HL-60/S4 (cell line): ENCODE data around the gene RAI14.

ENCODE experiments used
- in situ Hi-C: fragments of 300-500 bp; cut with MboI; formaldehyde crosslinking; loops from 2 replicates; pipeline ENCODE4 v1.14.3; 2022; ENCODE audit warnings: low sequenced_read_pairs

The RAI14 gene

DNA sequence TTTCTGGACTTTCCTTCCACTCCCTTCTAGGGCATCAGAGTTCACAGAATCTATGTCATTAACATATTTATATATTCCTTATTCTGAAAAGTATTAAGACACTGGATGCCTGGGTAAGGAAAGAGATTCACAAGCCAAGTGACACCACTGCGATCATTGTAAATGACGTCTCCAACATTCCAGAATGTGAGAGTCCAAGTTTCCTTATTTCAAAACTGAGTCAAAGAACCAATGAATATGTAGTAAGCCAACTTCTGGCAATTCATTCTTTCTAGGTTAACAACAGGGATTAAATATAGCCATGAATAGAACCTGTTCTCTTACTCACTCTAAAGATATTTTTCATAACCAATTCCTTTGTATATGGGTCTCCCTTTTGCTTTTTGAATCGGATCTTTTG, 18.1 kb downstream of the RAI14 start:
- in situ Hi-C loops: no loop called here

- in situ Hi-C loops: no loop called here
Observed at GRCh38 chr5:34675857-34676256, 19.7 kb downstream of the RAI14 start.

DNA sequence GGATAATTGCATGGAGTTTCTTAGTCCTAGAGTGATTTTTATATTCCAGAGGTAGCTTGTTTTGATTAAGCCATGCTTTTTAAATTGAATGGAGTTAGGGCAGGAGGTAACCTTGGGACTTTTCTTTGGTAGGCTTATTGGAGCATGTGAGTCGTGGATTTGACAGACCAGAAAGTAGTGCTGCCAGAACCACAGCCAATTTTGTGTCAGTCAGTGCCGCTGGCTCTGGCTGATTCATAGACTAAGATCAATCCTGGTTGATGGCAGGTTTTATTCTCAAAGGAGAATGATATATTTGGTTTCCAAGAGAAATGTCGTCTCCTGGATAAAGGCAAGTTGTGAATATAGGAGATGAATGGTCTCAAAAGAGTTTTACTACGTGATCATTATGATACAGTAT, 20.3 kb downstream of the RAI14 start:
- in situ Hi-C loops: no loop called here

DNA sequence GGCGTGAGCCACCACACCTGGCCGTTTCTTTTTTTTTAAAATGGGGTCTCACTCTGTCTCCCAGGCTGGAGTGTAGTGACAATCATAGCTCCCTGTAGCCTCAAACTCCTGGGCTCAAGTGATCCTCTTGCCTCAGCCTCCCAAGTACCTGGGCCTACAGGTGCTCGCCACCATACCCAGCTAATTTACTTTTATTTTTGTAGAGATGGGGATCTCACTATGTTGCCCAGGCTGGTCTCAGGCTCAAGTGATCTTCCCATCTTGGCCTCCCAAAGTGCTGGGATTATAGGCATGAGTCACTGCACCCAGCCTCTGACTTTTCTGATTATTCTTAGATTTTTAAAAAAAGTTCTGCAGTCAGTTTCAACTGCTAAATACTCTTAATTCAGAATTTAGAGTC, 21.3 kb downstream of the RAI14 start:
- in situ Hi-C loops: no loop called here

- in situ Hi-C loops: no loop called here
Observed at GRCh38 chr5:34680896-34681295, 24.8 kb downstream of the RAI14 start.

GRCh38 chr5:34682926-34683623, 26.9 kb downstream of the RAI14 start:
- in situ Hi-C loops: no loop called here

DNA sequence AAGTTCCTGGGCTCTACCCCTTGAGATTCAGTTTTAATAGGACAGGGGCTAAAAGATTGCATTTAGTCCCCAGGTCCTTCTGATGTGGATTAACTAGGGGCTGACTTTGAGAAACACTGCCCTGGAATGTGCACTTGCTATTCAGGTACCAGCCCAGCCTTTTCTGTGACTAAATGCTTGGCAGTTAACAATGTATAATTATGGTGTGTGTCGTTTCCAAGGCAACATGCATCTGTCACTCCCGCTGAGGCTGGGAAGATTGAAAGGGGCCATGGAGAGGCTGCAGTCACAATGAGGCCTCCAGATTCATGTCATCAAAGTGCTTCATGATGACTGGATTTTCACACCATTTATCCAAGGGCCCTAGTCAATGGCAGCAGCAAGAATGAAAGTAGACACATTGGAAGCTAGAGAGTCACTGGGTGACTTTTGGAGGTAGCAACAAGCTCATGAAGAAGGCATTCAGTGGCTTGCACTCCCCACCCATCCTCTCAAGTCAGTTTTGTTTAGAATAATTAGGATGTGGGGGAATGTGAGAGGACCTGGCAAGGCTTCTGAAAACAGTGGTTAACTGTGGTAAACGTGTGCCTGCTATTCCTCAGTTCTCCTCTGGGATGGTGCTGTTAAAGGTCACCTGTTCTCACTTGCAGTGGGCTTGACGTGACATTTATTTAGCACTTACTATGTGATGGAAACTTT, 28.3 kb downstream of the RAI14 start:
- in situ Hi-C loops: no loop called here

- in situ Hi-C loops: no loop called here
Observed at GRCh38 chr5:34684980-34685352, 28.8 kb downstream of the RAI14 start.

DNA sequence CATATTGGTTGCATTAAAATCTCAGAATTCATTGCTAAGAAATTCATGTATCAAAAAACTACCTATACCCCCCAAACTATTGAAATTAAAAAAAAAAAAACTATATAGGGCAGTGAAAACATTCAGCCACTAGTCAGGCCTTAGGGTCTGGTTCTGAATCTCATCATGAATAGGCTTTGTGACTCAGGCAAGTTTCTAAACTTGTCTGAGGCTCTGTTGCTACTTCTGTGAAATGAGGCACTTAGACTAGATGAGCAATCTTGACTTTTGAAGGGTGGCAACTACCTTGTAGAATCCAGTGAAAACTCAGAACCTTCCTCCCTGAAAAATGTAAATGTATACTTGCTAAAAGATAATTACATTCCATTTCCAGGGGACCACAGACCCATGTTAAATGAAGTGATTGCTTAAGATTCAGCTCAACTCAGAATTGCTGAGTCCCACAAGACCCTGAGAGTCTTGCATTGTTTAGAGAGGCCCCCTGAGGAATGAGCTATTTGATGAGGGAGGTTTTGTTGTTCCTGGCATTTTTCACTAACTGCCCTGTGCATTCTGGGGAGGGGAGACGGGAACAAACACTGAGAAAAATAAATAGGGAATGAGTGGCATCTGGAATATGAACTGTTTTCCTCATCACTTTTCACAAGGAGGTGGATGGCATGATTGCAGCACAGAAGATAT, 29.5 kb downstream of the RAI14 start:
- in situ Hi-C loops: no loop called here

GRCh38 chr5:34686762-34687268, 30.7 kb downstream of the RAI14 start:
- in situ Hi-C loops: no loop called here

GRCh38 chr5:34687269-34688011, 31.3 kb downstream of the RAI14 start:
- in situ Hi-C loops: no loop called here

GRCh38 chr5:34688015-34688810, 32.1 kb downstream of the RAI14 start:
- in situ Hi-C loops: no loop called here

- in situ Hi-C loops: no loop called here
Observed at GRCh38 chr5:34690301-34690700, 34.2 kb downstream of the RAI14 start.

DNA sequence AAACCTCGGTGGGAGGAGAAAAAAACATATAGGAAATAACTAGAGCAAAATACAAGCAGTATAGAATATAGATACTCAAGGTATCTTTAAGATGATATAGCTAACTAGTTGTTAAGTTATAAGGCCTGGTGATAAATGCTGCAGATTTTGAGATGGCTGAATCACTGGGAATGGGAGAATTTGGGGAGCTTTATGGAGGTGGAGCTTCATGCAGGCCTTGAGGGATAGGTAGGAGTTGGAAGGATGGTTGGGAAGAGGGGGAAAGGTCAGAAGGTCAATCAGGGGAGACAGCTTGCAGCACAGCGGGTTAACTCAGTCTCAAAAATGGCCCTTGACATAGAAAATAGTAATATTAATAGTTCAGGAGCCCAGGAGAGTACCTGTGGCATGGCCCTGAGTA, 34.8 kb downstream of the RAI14 start:
- in situ Hi-C loops: no loop called here

GRCh38 chr5:34691326-34691725, 35.2 kb downstream of the RAI14 start:
- in situ Hi-C loops: no loop called here

GRCh38 chr5:34692786-34693185, 36.7 kb downstream of the RAI14 start:
- in situ Hi-C loops: no loop called here

- in situ Hi-C loops: no loop called here
Observed at GRCh38 chr5:34694012-34694411, 37.9 kb downstream of the RAI14 start.

- in situ Hi-C loops: no loop called here
Observed at GRCh38 chr5:34694685-34695084, 38.6 kb downstream of the RAI14 start.

- in situ Hi-C loops: no loop called here
Observed at GRCh38 chr5:34695275-34696027, 39.3 kb downstream of the RAI14 start.
